Dermis blood vessel endothelial cell (primary cell): Measurements from ENCODE around the gene BORCS6. TPM values are rescaled to one million over a fixed set of nuclear protein-coding genes. Genes with fewer than 3 reads are reported as not detected.
"Not testable (repeated sequence)": the region's sequence is repeated elsewhere in the genome, so short reads cannot be mapped to it uniquely, and the experiment has no call there.

Experiments used
- DNase-seq: peaks from one replicate; pipeline ENCODE4 v3.0.0; 2010
- total RNA-seq: library from RNA; depleted of rRNA; stranded (reverse); fragments of >200 nt; gene quantifications from 2 replicates; pipeline ENCODE4 v1.2.3, GENCODE V29; 2014

The BORCS6 gene
- total RNA-seq, 1 donor from 2014 or later: 18.9 TPM

GRCh38 chr17:8173056-8173870, 16.7 kb downstream of the BORCS6 start:
- peak; percentile 97 for DNase-seq

- not testable (repeated sequence) for DNase-seq
Measured at GRCh38 chr17:8170186-8170585, 19.8 kb downstream of the BORCS6 start.

GRCh38 chr17:8167526-8167925, 22.5 kb downstream of the BORCS6 start:
- no peak for DNase-seq

GRCh38 chr17:8166731-8167130, 23.2 kb downstream of the BORCS6 start:
- no peak for DNase-seq

- no peak for DNase-seq
Measured at GRCh38 chr17:8164815-8165131, 25.2 kb downstream of the BORCS6 start.

GRCh38 chr17:8163978-8164814, 25.8 kb downstream of the BORCS6 start:
- DNase-seq: no peak

- peak; percentile 25 for DNase-seq
Measured at GRCh38 chr17:8162997-8163977, 26.7 kb downstream of the BORCS6 start.

- DNase-seq: peak; percentile 80
Measured at GRCh38 chr17:8162233-8162996, 27.6 kb downstream of the BORCS6 start, which contains the start of gene VAMP2. Gene VAMP2, minus strand, starts transcription at chr17:8162948. Its CDS starts 69 bp downstream, at chr17:8162879.

- no peak for DNase-seq
Measured at GRCh38 chr17:8161289-8162232, 28.4 kb downstream of the BORCS6 start.

GRCh38 chr17:8160741-8161221, 29.2 kb downstream of the BORCS6 start:
- no peak for DNase-seq

- DNase-seq: no peak
Measured at GRCh38 chr17:8160224-8160577, 29.8 kb downstream of the BORCS6 start.

- no peak for DNase-seq
Measured at GRCh38 chr17:8159459-8160223, 30.3 kb downstream of the BORCS6 start.

- DNase-seq: no peak
Measured at GRCh38 chr17:8159032-8159400, 31.0 kb downstream of the BORCS6 start.

- DNase-seq: peak; percentile 96
Measured at GRCh38 chr17:8158267-8159031, 31.5 kb downstream of the BORCS6 start.

- DNase-seq: peak; percentile 100
Measured at GRCh38 chr17:8156246-8156992, 33.6 kb downstream of the BORCS6 start.

- DNase-seq: no peak
Measured at GRCh38 chr17:8155996-8156245, 34.1 kb downstream of the BORCS6 start.

- DNase-seq: no peak
Measured at GRCh38 chr17:8155231-8155995, 34.6 kb downstream of the BORCS6 start.
